CD4-positive, alpha-beta T cell (primary cell): ENCODE results near the gene RPS10. TPM values are rescaled to one million over a fixed set of nuclear protein-coding genes. Genes with fewer than 3 reads are reported as not detected.

Source experiments
- ATAC-seq: fragments of 200-7000 bp; cut with Tn5 transposase; one replicate; pipeline ENCODE4 v1.10.0; 2022; ENCODE audit warnings: mild to moderate bottlenecking; ENCODE audit not compliant: poor library complexity
- CTCF ChIA-PET: fragments of 350-600 bp; sonication (Branson Sonifier 250); formaldehyde crosslinking; loops from one replicate; lab custom pipeline; 2021; ENCODE audit warnings: antibody characterized with exemption, inconsistent platforms; lab: Charles Lee
- POLR2A ChIA-PET: fragments of 350-600 bp; sonication (Branson Sonifier 250); formaldehyde crosslinking; loops from one replicate; lab custom pipeline; 2021; ENCODE audit warnings: antibody characterized with exemption, inconsistent platforms; lab: Charles Lee
- DNase-seq, 14 experiments: peaks; one replicate each; pipeline ENCODE4 v3.0.0-alpha.2; 2013 to 2020; ENCODE audit warnings: mixed read lengths in 2 of 14
- H3K27ac ChIP-seq, 2 donors: one replicate each; pipeline versions ENCODE4 v1.5.1 to v1.7.0; 2013; ENCODE audit warnings: low read length in 2 of 2, low read depth in 1 of 2, mild to moderate bottlenecking in 1 of 2
- H3K27me3 ChIP-seq, 2 experiments: 1 replicate in 1 of 2; 2 replicates in 1 of 2; pipeline versions ENCODE4 v1.6.1 to v1.7.0; 2013; ENCODE audit warnings: low read length in 2 of 2, control low read depth in 1 of 2, mild to moderate bottlenecking in 1 of 2, moderate library complexity in 1 of 2; ENCODE audit not compliant: insufficient read depth in 2 of 2, control insufficient read depth in 1 of 2
- H3K36me3 ChIP-seq: one replicate; pipeline ENCODE4 v1.6.1; 2013; ENCODE audit warnings: low read length, control low read depth; ENCODE audit not compliant: insufficient read depth
- H3K4me1 ChIP-seq: one replicate; pipeline ENCODE4 v1.6.1; 2013; ENCODE audit warnings: low read length, control low read depth; ENCODE audit not compliant: insufficient read depth
- H3K4me3 ChIP-seq: one replicate; pipeline ENCODE4 v1.5.1; 2013; ENCODE audit warnings: mild to moderate bottlenecking, low read length, moderate library complexity
- H3K9me3 ChIP-seq, 2 experiments: 1 replicate in 1 of 2; 2 replicates in 1 of 2; pipeline versions ENCODE4 v1.6.1 to v1.7.0; 2013; ENCODE audit warnings: low read length in 2 of 2, mild to moderate bottlenecking in 2 of 2, control low read depth in 1 of 2, moderate library complexity in 1 of 2; ENCODE audit not compliant: control insufficient read depth in 1 of 2, insufficient read depth in 1 of 2
- H3K27ac Mint-ChIP-seq: one replicate; pipeline ENCODE4 v1.8.0; 2020; ENCODE audit warnings: mixed read lengths
- H3K27me3 Mint-ChIP-seq: one replicate; pipeline ENCODE4 v1.8.0; 2021; ENCODE audit warnings: mixed read lengths
- H3K36me3 Mint-ChIP-seq: one replicate; pipeline ENCODE4 v1.8.0; 2021; ENCODE audit warnings: low read depth, mixed read lengths
- H3K4me1 Mint-ChIP-seq: one replicate; pipeline ENCODE4 v1.8.0; 2021; ENCODE audit warnings: low read depth, mixed read lengths
- H3K4me3 Mint-ChIP-seq: one replicate; pipeline ENCODE4 v1.8.0; 2020; ENCODE audit warnings: mild to moderate bottlenecking, mixed read lengths
- H3K9me3 Mint-ChIP-seq: one replicate; pipeline ENCODE4 v1.8.0; 2020; ENCODE audit warnings: mixed read lengths
- intact Hi-C, 2 experiments: fragments of 100-400 bp; cut with DNase I in 1 of 2; cut with micrococcal nuclease in 1 of 2; formaldehyde crosslinking; loops; one replicate each; pipeline versions ENCODE4 v1.15.1 to v1.9.0; 2023 to 2025; cut with DNase I, micrococcal nuclease
- total RNA-seq, 174 experiments: library from RNA in 2 of 174; stranded (reverse) in 2 of 174; gene quantifications; one replicate each; pipeline ENCODE4 v1.2.3 and lab custom pipeline; 2021 to 2026
- TF ChIP-seq, protein P1 (sequence below): fragments of 200-600 bp; IDR thresholded peaks from one replicate; pipeline ENCODE4 v1.8.0; 2022; ENCODE audit warnings: antibody characterized with exemption, mild to moderate bottlenecking

RPS10 gene
- total RNA-seq, 2 experiments from 2014 or later, result 3,088 to 3,122 TPM

DNA sequence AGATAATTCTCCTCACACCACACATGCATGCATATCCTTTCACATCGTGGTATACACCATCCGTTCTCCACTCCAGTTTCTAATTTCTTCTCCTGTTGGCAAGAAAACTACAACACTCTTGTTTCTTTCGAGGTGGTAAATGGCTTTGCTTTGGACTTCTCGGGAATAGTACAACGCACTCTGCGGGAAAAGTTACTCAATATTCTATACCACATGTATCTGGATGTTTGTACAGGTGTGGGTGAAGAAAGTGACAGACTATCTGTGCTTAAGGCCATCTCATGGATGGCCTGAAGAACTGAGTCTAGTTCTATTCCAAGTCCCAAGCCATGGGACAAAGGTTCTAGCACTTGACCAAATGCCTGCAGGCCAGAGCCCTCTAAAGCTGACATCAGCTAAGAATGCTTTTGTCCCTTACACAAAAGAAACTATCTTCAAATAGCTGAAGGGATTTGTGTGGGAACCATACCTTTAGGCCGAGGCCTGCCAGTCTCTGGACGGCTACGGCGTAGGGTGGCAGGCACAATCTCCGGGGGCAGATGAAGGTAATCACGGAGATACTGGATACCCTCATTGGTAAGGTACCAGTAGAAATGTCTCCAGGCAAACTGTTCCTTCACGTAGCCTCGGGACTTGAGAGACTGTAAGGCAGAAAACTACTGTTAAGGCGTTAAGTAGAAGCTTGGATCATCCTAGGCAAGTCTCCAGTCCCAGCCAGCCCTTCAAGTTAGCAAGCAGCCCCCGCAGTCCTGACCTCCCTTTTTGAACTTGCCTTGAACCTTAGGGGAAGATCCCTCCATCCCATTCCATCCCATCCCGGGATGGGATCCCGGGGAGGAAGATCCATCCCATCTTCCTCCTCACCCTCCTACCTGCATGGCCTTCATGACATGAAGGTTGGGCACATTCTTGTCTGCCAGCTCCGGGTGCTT is 1.4 kb downstream of the RPS10 start:
- no peaks in the 10 kb centered on the region for H3K9me3 ChIP-seq
- intact Hi-C loops, result loop anchor here (5.0 kb wide), 3 partner anchors 32 to 637 kb away; partner anchors contain the start of genes LEMD2 (in 1 of the 2) and NUDT3 (in 1 of the 2)
- DNase-seq, result no peak
- peaks cover 37% of the 10 kb centered on the region for H3K4me1 ChIP-seq
- ATAC-seq, result no peak
- H3K27me3 Mint-ChIP-seq, result no peaks in the 10 kb centered on the region
- peaks cover 39% of the 10 kb centered on the region for H3K4me1 Mint-ChIP-seq
- H3K27ac Mint-ChIP-seq, result peak overlapping the region; percentile 97
- peak overlapping the region; percentile 99 for H3K4me3 Mint-ChIP-seq
- POLR2A ChIA-PET, result interaction anchor here (0.8 to 2.6 kb wide), 5 partner anchors 9 to 242 kb away, joined by 3 to 14 read pairs (median 4); no protein-coding TSS in a partner anchor
- H3K4me3 ChIP-seq, result peak overlapping the region; percentile 75
- no peaks in the 10 kb centered on the region for H3K9me3 Mint-ChIP-seq
- peak overlapping the region in 1 of 2 donors; percentile 52 for H3K27ac ChIP-seq
- no peaks in the 10 kb centered on the region for H3K27me3 ChIP-seq
- CTCF ChIA-PET, result interaction anchor here (0.9 to 2.5 kb wide), 4 partner anchors 10 to 228 kb away, joined by 3 to 10 read pairs (median 5); no protein-coding TSS in a partner anchor
- TF ChIP-seq, protein P1, sequence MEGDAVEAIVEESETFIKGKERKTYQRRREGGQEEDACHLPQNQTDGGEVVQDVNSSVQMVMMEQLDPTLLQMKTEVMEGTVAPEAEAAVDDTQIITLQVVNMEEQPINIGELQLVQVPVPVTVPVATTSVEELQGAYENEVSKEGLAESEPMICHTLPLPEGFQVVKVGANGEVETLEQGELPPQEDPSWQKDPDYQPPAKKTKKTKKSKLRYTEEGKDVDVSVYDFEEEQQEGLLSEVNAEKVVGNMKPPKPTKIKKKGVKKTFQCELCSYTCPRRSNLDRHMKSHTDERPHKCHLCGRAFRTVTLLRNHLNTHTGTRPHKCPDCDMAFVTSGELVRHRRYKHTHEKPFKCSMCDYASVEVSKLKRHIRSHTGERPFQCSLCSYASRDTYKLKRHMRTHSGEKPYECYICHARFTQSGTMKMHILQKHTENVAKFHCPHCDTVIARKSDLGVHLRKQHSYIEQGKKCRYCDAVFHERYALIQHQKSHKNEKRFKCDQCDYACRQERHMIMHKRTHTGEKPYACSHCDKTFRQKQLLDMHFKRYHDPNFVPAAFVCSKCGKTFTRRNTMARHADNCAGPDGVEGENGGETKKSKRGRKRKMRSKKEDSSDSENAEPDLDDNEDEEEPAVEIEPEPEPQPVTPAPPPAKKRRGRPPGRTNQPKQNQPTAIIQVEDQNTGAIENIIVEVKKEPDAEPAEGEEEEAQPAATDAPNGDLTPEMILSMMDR, result no peak
- peaks cover 67% of the 10 kb centered on the region for H3K36me3 Mint-ChIP-seq
- H3K36me3 ChIP-seq, result peaks cover 52% of the 10 kb centered on the region

DNA sequence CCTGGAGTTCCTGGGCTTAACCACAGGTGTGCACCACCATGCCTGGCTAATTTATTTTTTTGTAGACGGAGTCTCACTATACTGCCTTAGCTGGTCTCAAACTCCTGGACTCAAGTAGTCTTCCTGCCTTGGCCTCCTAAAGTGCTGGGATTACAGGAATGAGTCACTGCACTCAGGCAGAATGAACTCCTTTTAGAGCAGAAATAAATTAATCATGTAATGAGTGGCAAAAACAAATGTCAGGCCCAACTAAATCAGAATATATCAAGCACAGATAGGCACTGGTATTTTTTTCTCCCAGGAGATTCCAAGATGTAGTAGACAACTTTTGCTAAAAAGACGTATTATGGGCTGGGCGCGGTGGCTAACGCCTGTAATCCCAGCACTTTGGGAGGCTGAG is 2.6 kb downstream of the RPS10 start:
- peaks cover 64% of the 10 kb centered on the region for H3K36me3 ChIP-seq
- Mint-ChIP-seq H3K4me1 (peaks cover 41% of the 10 kb centered on the region), H3K4me3 (peak overlapping the region; percentile 54), H3K36me3 (peaks cover 79% of the 10 kb centered on the region), H3K27ac (peak overlapping the region; percentile 97), H3K27me3 (no peaks in the 10 kb centered on the region), H3K9me3 (no peaks in the 10 kb centered on the region)
- no peak overlapping the region for H3K27ac ChIP-seq
- ChIA-PET CTCF (interaction anchor here (0.9 kb wide), 1 partner anchor 227 kb away, joined by 4 read pairs; no protein-coding TSS in a partner anchor), POLR2A (interaction anchor here (1.6 kb wide), 1 partner anchor 32 kb away, joined by 3 read pairs; no protein-coding TSS in a partner anchor)
- intact Hi-C loops, result no loop called here
- no peak overlapping the region for H3K4me3 ChIP-seq
- no peaks in the 10 kb centered on the region for H3K27me3 ChIP-seq
- ATAC-seq, result no peak
- H3K9me3 ChIP-seq, result no peaks in the 10 kb centered on the region
- TF ChIP-seq, protein P1, result no peak
- H3K4me1 ChIP-seq, result peaks cover 37% of the 10 kb centered on the region
- DNase-seq, result no peak

- Mint-ChIP-seq H3K9me3 (no peaks in the 10 kb centered on the region), H3K4me3 (peak overlapping the region; percentile 11), H3K27me3 (no peaks in the 10 kb centered on the region), H3K27ac (peak overlapping the region; percentile 53), H3K36me3 (peaks cover 85% of the 10 kb centered on the region), H3K4me1 (peaks cover 33% of the 10 kb centered on the region)
- ChIA-PET CTCF (interaction anchor here (1.7 kb wide), 1 partner anchor 223 kb away, joined by 4 read pairs; no protein-coding TSS in a partner anchor), POLR2A (no interaction called here)
- DNase-seq, result no peak
- ATAC-seq, result no peak
- Histone ChIP-seq H3K9me3 (no peaks in the 10 kb centered on the region), H3K4me1 (peaks cover 11% of the 10 kb centered on the region), H3K27ac (no peak overlapping the region), H3K4me3 (no peak overlapping the region), H3K27me3 (no peaks in the 10 kb centered on the region), H3K36me3 (peaks cover 68% of the 10 kb centered on the region)
- TF ChIP-seq, protein P1, result no peak
- intact Hi-C loops, result no loop called here
These were observed 7.5 kb downstream of the RPS10 start for GRCh38 chr6:34418367-34418766.
